A549 treated with GW870086 at 1 μM for 4 hours (cell line): ENCODE data around the gene ALKBH4. TPM values are rescaled to one million over a fixed set of nuclear protein-coding genes. Genes with fewer than 3 reads are reported as not detected.

Experiments
- total RNA-seq: library from RNA; stranded (reverse); fragments of 200-300 nt; extraction: Qiagen RNA extraction; gene quantifications from 5 replicates; pipeline ENCODE4 v1.2.3, GENCODE V29; 2022; ENCODE audit warnings: low read depth

The ALKBH4 gene
- 9.1 to 14.4 TPM (median 11.4 TPM) in 5 replicates for total RNA-seq

DNA sequence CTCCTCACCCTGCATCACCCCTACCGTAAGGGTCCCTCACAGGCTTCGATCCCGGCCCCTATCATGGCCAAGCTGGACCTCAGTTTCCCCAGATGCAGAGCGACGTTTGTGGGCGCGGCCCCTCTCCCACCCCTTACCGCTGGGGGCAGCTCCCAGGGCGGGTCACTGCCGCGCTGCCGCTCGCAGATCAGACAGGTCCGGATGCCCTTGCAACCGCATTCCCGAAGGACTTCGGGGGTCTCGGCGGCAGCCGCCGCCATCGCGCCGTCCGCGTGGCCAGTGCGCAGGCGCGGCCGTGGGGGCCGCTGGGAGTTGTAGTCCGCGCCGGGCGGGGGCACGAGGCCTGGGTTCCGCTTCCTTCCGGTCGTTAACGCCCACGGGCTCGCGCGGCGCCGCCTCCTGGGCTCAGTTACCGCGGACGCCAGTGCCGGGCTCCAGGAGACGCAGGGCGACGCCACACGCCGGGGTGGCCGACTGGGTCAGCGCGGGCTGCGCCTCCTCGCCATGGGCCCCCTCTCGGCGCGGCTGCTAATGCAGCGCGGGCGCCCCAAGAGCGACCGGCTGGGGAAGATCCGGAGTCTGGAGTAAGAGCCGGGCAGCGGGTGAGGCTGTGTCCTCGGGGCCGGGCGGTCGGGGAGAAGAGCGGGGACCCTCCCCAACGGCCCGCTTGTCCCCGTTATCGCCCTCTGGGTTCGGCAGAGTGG lies at the start of gene ALKBH4, which contains the start of gene LRWD1:
ALKBH4 (minus strand) TSS at position 287 of the 704 bp plus-strand sequence; CDS start at position 260, 27 bp downstream.
LRWD1 (plus strand) TSS at position 408 of the 704 bp plus-strand sequence; CDS start at position 505, 97 bp downstream.

GRCh38 chr7:102478314-102479208 lies 13.9 kb upstream of the ALKBH4 start, which contains the start of gene POLR2J:
POLR2J (minus strand) TSS chr7:102478922; CDS start chr7:102478860, 62 bp downstream.

DNA sequence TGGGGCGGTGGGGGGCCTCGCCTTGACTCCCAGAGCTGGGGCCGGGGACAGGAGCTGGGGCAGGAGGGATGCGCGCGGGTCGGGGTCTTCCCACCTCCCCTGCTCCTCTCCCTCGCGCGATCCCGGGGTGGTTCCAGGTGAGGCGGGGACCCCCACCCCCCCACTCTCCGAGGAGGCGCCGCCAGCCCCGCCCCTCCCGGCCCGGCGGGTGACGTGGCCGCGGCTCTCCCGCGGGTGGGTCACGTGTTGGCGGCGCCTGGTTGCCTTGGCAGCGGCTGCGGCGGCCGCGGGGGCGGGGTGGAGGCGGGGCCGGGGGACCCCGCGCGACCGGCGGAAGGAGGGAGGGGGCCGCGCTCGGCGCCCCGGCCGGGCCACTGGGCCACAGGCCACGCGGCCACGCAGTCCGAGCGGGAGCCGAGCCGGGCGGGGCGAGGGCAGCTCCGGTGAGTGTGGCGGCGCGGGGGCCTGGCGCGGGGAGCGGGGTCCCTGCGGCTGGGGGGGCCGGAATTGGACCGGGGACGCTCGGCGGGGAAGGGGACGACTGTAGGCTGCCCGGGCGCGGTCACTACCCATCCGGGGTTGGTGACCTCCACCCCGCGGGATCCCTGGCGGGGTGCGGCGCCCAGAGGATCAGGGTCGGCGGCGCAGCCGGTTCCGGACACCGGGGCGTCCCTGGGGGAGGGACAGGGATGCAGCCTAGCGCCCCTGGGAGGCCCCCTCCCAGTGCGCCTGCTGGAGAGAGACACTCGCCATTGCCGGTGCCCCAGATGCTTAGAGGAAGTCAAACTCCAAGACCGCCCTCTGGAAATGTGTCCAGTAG lies 31.2 kb downstream of the ALKBH4 start, which contains the start of gene ORAI2:
ORAI2 (plus strand) TSS at position 357 of the 820 bp plus-strand sequence. CDS start 5,382 bp downstream, outside the sequence.

Other genes starting within 250 kb of the ALKBH4 start
- gene SH2B2, start 178.0 kb downstream of the ALKBH4 start, total RNA-seq = 2.1 to 3.8 TPM (median 3.6 TPM) in 5 replicates
- not detected in 5 replicates for gene SPDYE6, start 108.4 kb downstream of the ALKBH4 start, total RNA-seq
- gene PRKRIP1, start 68.5 kb downstream of the ALKBH4 start, total RNA-seq = 21.2 to 24.5 TPM (median 23.0 TPM) in 5 replicates
- gene ORAI2, start 31.3 kb downstream of the ALKBH4 start, total RNA-seq = 29.7 to 36.7 TPM (median 32.1 TPM) in 5 replicates
- 25.5 to 31.2 TPM (median 29.0 TPM) in 5 replicates for gene LRWD1, start 121 bp upstream of the ALKBH4 start, total RNA-seq
- gene POLR2J, start 14.1 kb upstream of the ALKBH4 start, total RNA-seq = 103 to 112 TPM (median 105 TPM) in 5 replicates
- gene RASA4B, start 52.9 kb upstream of the ALKBH4 start, total RNA-seq = 1.1 to 2.4 TPM (median 2.1 TPM) in 5 replicates
- 1.3 to 3.3 TPM (median 2.3 TPM) in 5 replicates for gene UPK3BL2, start 78.8 kb upstream of the ALKBH4 start, total RNA-seq
- not detected in 5 replicates for gene SPDYE2, start 86.4 kb upstream of the ALKBH4 start, total RNA-seq
- gene POLR2J3, start 107.7 kb upstream of the ALKBH4 start, total RNA-seq = 14.5 to 41.0 TPM (median 36.3 TPM) in 5 replicates
- gene RASA4, start 151.9 kb upstream of the ALKBH4 start, total RNA-seq = 1.5 to 2.5 TPM (median 1.7 TPM) in 5 replicates
- gene UPK3BL1, start 177.9 kb upstream of the ALKBH4 start, total RNA-seq = 8.5 to 20.2 TPM (median 12.7 TPM) in 5 replicates
- gene SPDYE2B, start 185.5 kb upstream of the ALKBH4 start, total RNA-seq = not detected in 5 replicates
- 0.07 to 0.95 TPM (median 0.30 TPM) in 5 replicates for gene POLR2J2, start 206.8 kb upstream of the ALKBH4 start, total RNA-seq